GM12892 (cell line): Measurements from ENCODE around the gene ADAMTS12.

Experiments used
- POLR2A ChIP-seq: IDR thresholded peaks from 2 replicates; pipeline ENCODE4 v1.6.1; 2011; ENCODE audit warnings: low read depth, low read length, control low read depth
- POLR2AphosphoS5 ChIP-seq: IDR thresholded peaks from 2 replicates; pipeline ENCODE4 v1.6.1; 2011; ENCODE audit warnings: low read depth, low read length, control low read depth
- TAF1 ChIP-seq: IDR thresholded peaks from 2 replicates; pipeline ENCODE4 v1.6.1; 2011; ENCODE audit warnings: low read depth, mild to moderate bottlenecking, control low read depth, low read length, borderline replicate concordance

- TF ChIP-seq POLR2A = no peak
- TF ChIP-seq TAF1 = no peak
- no peak for TF ChIP-seq POLR2AphosphoS5
Observed at GRCh38 chr5:33894566-33894965, 2.8 kb upstream of the ADAMTS12 start.
